Activated T-helper 9 cell treated with anti-CD3 and anti-CD28 coated beads, Interleukin-2, amount 50 U/mL, for 16 hours (primary cell): ENCODE results near the gene PAEP.
"Not testable (repeated sequence)": the region's sequence is repeated elsewhere in the genome, so short reads cannot be mapped to it uniquely, and the experiment has no call there.

Experiments
- DNase-seq: peaks from one replicate; pipeline ENCODE4 v3.0.0-alpha.2; 2020; ENCODE audit warnings: low read depth

PAEP gene

GRCh38 chr9:135526089-135526729 is 35.3 kb upstream of the PAEP start:
- DNase-seq = no peak

DNA sequence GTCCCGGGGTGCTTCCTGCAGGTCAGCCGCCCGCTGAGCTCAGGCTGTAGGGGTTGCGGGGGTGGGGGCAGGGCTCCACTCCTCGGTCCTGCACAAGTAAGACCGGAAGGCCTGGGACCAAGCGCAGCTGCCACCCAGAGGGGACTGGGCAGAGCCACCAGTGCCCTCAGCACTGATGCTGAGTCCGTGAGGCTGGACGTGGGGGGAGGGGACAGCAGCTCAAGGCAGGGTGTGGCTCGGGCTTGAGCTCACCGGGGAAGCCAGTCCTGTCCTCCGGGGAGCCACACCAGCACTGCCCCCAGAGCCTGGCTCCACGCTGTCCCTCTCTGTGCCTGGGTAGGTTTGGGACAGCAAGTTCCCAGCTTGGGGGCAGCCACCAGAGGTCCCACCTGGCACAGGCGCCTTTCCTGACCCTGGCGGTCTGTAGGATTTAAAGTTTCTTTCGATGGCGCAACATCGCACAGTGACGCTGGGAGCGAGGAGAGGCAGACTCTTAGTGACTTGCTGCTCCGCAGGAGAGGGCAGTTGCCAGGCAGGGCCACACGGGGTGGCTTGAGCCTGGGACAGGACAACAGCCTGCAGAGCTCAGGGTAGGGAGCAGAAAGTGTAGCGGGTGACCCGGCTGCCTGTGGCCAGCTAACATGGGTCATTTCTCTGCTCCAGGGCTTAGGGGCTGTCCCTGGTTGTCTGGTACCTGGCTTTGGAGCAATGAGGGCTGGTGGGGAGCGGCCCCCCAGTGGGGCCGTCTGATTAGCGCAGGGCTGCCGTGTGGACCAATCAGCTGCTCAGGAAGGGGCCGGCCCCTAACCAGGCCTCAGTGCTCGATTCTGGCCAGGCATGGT is 34.6 kb upstream of the PAEP start:
- DNase-seq = no peak

GRCh38 chr9:135528842-135529435 is 32.6 kb upstream of the PAEP start:
- not testable (repeated sequence) for DNase-seq

DNA sequence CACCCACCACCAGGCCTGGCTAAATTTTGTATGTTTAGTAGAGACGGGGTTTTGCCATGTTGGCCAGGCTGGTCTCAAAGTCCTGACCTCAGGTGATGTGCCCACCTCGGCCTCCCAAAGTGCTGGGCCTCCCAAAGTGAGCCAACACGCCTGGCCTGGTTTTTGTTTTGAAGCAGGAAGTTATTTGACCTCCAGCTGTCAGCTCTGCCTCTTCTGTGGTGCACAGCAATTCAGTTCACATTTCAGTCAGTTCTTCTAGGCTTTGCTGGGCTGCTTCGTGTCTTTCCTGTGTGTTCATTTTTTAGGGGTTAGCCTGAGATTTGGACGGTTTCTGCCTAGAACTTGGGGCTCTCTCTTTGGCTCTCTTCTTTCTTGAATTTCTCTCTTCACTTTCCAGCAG is 31.4 kb upstream of the PAEP start:
- DNase-seq = no peak

DNA sequence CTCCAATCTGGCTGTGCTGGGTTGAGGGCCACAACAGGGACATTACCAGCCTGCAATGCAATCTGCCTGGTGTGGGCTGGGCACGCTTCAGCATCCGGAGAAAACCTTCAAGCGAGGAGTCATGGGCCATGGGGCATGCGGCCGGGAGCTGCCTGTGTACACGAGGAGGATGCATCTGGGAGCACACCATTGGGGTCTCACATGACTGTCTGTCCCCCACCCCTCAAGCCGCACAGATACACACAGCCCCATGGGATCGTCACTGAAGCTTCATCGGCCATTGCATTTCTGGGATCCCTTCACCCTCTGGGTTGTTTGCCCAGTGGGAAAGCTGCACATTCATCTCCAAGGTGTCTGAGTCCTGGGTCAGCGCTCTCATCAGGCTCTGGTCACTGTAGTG is 30.5 kb upstream of the PAEP start:
- DNase-seq = no peak

- no peak for DNase-seq
Observed at GRCh38 chr9:135533113-135533512, 28.4 kb upstream of the PAEP start.

- no peak for DNase-seq
Observed at GRCh38 chr9:135533674-135534073, 27.9 kb upstream of the PAEP start.

DNA sequence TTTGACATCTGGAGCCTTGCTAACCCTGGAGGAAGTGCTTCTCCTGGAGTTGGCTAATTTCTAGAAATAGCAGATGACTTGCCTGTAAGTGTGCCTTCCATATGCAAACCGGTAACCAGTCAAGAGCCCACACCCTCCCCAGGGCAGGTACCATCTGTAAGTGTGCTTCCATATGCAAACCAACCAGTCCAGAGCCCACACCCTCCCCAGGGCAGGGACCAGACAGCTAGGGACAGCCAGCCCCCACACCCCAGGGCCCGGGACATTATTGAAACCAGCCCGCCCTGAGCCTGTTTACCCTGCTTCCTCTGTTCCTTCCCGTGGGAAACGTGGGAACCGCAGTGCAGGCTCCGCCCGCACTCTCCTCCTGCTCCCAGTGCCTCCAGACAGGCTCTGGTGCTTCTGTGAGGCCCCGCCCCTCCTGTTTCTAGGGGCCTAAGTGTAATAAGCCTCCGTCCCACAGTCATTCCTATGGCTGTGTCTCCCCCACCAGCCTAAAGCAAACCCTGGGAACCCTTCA is 27.3 kb upstream of the PAEP start:
- not testable (repeated sequence) for DNase-seq

- DNase-seq = not testable (repeated sequence)
Observed at GRCh38 chr9:135534826-135535225, 26.7 kb upstream of the PAEP start.

GRCh38 chr9:135535631-135536030 is 25.9 kb upstream of the PAEP start:
- DNase-seq = not testable (repeated sequence)

- no peak for DNase-seq
Observed at GRCh38 chr9:135536216-135536615, 25.3 kb upstream of the PAEP start.

DNA sequence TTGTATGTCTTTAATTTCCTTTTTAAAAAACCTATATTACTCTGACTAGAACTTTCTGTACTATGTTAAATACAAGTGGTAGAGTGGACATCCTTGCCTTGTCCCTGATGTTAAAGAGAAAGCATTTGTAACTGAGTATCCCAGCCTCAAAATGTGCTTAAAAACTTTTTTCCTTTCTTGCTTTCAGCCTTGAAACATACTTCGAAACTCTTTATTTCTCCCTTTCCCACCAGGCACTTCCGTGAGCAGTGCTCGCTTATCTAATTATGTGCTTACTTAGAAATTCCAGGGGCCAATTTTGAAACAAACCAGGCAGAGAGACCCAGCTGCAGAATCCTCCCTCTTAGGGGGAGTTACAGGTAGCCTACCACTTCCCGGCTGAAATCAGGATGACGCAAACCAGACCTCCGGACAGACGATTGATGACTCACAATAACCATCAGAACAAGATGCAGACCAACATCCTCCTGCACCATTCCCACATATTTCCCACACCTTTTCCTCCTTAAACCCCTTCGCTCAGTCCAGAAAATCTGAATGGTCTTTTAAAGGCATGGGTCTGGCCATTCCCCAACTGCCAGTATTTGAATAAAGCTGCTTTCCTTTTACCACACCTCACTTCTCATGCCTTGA is 18.2 kb upstream of the PAEP start:
- DNase-seq = not testable (repeated sequence)

GRCh38 chr9:135544981-135545635 is 16.4 kb upstream of the PAEP start:
- no peak for DNase-seq

DNA sequence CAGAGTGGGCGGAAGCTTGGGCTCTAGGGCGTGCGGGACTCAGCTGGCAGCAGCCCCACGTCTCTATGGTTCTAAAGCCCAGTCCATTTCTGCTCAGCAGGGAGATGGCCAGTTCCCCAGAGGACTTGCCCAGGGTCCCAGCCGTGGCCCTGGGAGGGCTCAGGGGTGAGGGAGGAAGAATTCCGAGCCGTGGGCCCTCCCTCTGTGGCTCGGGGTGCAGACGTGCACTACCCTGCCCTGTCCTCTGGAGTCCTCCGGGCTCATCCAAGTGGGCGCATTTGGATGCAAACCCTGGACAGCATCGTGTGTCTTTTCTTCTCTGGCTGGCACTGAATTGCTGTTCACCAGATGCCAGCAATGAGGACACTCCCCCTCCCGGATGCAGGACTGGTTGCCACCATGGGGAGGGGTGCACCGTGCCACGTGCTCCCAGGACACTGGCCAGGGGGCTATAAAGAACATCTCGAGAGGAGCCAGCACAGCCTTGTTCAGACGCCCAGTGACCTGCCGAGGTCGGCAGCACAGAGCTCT is 15.8 kb upstream of the PAEP start, which contains the start of gene OBP2A:
Gene OBP2A, plus strand, starts transcription at position 481 of the 531 bp plus-strand sequence. CDS start 55 bp downstream, outside the sequence.
- DNase-seq = not testable (repeated sequence)

DNA sequence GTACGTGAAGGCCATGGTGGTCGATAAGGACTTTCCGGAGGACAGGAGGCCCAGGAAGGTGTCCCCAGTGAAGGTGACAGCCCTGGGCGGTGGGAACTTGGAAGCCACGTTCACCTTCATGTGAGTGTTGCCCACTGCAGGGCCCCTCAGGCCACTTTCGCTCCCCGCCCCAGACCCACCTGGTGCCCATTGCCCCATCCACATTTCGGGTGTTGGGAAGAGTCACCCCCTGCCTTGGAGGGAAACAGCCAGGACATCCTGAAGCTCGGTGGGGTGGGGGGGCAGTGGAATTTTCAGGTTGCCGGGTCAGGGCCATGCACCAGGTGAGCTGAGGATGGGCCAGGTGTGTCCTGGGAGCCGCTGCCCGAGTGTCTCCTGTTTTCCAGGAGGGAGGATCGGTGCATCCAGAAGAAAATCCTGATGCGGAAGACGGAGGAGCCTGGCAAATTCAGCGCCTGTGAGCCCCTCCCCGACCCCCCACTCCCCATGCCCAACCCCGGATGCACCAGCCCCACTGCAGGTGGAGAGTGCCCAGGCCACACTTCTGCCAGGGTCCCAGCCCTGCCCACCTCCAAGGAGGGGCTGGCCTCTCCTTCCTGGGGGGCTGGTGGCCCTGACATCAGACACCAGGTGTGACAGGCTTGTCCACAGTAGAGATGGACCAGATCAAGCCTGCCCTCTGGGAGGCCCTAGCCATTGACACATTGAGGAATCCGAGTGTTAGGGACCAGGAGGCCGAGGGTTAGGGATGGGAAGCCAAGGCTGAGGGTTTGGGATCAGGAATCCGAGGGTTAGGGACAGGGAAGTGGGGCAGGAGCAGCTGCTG is 14.6 kb upstream of the PAEP start:
- not testable (repeated sequence) for DNase-seq

DNA sequence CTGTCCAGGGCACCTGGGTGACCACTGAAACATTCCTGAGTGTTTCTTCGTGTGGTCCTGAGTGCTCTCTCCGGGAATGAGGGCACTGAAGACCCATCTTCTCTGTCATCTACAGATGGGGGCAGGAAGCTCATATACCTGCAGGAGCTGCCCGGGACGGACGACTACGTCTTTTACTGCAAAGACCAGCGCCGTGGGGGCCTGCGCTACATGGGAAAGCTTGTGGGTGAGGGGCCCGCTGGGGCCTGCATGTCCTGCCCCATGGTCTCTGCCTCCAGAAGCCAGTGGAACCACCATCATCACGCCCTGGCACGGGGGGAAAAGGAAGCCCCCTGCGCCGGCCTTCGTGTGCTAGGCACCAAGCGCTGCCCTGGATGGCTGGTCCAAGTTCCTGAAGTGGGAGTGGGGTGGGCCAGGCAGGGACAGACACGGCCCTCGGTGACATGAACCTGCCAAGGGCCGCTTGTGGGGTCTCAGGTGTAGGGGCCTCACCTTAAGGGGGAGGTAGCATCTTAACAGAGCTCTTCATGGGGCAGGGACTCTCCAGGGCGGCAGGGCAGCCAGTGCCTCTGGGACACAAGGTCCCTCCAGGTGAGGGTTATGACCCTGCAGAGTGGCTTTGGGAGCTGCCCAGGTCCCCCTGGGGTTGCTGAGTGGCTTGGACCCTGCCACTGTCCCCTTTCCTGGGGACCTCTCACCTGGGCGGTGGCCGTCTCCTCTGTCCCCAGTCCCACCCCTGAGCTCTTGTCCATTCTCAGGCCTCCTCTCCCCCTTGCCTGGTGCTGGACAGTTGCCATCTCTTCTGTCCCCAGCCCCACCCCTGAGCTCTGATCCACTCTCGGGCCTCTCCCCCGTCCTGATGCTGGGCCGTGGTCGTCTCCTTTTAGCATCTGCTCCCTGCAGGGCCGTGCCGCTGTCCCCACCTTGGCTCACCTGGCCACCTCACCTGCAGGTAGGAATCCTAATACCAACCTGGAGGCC is 13.5 kb upstream of the PAEP start:
- DNase-seq = no peak

GRCh38 chr9:135549478-135550343 is 11.8 kb upstream of the PAEP start:
- DNase-seq = not testable (repeated sequence)

DNA sequence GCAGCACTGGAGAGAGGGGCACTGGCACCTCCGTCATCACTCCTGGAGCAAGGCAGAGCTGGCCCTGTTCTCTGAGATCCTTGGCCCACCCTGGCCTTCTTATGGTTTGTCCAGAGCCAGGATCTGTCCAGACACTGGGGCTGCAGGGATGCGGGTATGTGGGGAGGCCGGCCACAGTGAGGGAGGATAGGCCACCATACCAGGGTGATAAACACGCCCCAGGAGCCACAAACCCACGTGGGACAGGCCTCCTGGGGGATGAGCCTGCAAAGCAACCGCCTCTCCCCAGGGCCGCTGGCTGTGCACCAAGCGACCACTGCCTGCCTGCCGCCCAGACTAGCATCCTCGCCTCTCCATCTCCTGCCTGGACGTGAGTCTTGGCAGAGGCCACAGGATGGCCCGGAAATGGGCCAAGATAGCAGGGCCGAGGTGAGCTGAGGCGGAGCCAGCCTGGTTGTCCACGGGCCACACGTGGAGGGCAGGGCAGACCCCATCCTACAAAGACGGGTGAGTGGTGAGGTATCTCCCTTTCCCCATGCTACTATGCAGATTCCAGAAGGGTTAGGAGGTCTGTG is 11.1 kb upstream of the PAEP start:
- DNase-seq = no peak
